Activated CD4-positive, alpha-beta T cell treated with anti-CD3 and anti-CD28 coated beads for 24 hours (primary cell): ENCODE data around the gene RCAN2.

Source experiments
- DNase-seq, 2 donors: peaks; one replicate each; pipeline ENCODE4 v3.0.0-alpha.2; 2020; ENCODE audit warnings: low read depth in 2 of 2

Gene RCAN2

DNA sequence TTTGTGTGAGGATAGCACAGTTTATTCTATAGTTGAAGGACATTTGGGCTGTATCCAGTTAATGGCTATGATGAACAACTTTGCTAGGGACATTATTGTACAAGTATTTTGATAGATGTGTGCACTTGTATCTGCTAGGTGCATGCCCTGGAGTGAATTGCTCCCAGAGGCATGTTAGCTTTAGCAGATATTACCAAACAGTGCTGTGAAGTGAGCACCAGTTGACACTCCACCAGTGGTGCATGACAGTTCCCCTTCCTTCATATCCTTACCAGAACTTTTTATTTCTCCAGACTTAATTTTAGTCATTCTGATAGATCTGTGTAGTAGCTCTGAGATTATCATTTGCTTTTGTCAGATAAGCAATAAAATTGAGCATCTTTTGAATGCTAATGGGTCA, 271.6 kb downstream of the RCAN2 start:
- DNase-seq, result no peak

DNA sequence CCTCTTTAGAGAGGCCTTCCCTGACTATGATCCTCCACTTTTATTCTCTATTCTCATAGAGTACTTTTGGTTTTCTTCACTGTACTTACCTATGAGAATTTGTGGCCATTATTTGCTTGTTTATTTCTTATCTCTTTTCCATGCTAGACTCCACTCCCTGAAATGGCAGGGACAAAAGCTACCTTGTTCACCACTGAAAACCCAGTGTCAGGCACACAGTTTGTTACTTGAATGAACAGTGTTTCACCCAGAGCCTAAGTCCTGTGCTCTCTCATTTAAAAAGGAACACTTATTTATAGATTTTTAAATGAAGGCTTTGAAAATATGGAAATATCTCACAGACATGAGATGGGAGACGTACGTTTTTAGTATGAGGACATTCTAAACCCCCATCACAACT, 272.8 kb downstream of the RCAN2 start:
- DNase-seq, result no peak

DNA sequence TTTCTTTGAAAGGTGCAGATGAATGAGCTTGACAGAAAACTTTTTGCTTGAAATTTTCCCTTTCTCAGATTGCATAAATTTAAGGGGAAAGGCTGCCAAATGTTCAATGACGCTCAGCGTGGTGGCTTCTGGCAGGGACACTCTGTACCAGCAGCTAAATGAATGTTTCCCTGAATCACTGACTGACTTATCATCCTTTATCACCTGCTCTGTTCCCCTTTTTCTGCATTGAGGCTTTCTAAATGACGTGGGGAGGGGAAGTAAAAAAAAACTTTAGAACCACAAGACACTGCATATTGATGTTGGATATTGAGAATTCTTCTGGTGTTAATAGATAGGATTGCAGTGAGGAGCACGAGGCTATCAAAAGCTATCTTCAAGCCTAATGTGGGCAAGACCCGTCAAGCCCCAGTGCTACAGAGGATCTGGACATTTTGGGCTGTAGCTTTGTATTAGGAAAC, 273.5 kb downstream of the RCAN2 start:
- DNase-seq, result no peak

DNA sequence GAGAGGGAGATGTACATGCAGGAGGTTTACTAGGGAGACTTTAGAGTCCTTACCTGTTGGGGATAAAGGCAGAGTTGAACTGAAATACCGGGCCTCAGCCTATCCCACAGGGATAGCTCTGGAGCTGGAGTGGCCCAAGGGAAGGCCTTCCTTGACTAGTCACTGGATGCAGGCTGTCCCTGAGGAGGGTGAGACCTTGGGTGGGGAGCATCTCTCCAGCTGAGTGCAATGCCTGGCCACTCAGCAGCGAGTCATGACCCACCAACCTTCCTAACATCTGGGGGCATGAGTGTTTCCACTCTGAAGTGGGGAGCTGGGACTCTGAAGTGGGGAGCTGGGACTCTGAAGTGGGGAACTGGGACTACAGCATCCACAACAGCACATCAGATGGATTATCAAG, 274.4 kb downstream of the RCAN2 start:
- DNase-seq, result no peak

DNA sequence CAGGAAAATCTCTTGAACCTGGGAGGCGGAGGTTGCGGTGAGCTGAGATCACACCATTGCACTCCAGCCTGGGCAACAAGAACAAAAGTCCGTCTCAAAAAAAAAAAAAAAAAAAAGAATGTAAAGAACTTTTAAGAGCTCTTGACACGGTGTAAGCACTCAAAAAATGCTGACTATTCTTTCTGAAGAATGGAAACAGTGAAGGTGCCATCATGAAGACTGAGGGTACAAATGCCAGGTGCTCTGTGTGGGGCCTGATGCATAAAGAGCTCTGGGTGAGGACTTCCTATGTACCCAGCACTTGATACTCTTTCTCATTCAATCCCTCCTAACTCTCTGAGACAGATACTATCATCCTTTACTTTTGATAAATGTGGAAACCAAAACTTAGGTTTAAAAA, 275.5 kb downstream of the RCAN2 start:
- DNase-seq, result no peak

DNA sequence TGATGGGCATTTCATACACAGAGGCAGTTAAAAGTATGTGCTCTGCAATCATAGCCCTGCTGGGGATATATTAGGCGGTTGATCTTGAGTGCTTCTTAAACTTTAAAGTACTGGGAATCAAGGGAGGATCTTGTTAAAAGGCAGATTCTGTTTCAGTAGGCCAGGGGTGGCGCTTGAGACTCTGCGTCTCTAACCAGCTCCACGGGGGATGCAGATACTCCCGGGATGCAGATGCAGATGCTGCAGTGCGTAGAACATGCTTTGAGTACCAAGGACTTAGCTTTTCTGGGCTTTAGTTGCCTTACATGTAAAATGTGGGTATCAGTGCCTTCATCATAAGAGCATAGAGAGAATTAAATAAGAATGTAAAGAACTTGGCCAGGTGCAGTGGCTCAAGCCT, 276.0 kb downstream of the RCAN2 start:
- DNase-seq, result no peak

DNA sequence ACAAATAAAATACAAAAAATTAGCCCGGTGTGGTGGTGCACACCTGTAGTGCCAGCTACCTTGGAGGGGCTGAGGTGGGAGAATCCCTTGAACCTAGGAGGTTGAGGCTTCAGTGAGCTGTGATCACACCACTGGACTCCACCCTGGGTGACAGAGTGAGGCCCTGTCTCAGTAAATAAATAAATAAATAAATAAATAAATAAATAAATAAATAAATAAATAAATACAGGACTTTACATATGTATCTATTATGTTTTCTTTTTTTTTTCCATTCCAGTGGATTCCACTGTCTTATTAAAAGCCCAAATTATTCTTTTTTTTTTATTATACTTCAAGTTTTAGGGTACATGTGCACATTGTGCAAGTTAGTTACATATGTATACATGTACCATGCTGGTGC, 279.3 kb downstream of the RCAN2 start:
- no peak for DNase-seq

DNA sequence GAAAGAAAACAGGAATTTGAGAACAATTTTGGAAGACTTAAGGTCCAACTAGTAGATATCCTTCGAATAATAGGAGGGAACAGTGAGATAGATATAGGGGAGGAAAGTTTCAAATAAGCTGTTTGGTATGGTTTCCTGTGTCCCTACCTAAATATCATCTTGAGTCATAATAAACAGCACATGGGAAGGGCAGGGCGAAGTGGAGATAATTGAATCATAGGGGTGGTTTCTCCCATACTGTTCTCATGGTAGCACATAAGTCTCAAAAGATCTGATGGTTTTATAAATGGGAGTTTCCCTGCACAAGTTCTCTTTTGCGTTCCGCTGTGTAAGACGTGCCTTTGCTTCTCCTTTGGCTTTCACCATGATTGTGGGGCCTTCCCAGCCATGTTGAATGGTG, 281.0 kb downstream of the RCAN2 start:
- DNase-seq, result no peak

DNA sequence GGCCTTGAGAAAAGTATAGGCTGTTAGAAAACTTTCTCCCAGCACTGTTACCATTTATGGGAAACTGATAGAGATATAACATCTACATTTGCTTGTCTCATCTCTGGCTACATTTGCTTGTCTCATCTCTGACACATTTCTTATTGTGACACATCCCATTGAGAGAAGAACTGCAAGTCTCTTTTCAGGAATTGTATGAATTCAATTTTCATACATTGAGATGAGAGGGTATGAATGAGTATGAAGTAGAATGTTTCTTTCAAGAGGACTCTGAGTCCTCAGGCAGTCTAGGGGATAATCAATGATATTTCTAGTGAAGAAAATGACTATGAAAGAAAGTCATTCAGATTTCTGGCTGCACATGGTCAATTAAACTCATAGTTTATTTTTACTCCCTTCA, 282.9 kb downstream of the RCAN2 start:
- no peak for DNase-seq

DNA sequence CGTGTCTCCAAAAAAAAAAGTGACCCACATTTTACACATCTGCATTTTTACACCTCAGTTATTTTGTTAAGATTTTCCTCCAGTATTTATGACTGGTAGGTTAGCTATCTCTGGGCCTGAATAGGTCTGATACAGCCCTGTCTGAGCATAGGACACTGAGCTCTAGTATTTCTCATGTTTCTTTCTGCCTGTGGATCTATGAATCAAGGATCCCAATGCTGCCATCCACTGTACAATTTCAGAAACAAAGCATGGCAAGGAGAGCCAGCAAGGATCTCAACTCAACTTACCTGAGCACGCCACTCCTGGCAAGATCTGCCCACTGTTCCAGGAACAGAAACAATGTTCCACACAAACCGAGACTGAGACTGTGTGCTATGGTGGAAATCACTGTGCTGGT, 284.1 kb downstream of the RCAN2 start:
- DNase-seq, result no peak

DNA sequence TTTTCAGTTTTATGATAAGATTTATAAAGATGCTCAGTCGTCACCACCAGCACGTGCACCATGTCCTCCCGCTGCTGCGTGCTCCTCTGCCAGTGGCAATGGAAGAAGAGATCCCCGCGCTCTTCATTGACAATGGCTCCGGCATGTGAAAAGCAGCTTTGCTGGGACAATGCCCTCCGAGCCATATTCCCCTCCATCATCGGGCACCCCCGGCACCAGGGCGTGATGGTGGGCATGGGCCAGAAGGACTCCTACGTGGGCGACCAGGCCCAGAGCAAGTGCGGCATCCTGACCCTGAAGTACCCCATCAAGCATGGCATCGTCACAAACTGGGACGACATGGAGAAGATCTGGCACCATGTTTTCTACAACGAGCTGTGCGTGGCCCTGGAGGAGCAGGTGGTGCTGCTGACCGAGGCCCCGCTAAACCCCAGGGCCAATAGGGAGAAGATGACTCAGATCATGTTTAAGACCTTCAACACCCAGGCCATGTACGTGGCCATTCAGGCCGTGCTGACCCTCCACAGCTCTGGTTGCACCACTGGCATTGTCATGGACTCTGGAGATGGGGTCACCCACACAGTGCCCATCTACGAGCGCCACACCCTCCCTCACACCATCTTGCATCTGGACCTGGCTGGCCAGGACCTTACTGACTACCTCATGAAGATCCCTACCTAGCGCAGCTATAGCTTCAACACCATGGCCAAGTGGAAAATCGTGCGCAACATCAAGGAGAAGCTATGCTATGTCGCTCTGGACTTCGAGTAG, 286.2 kb downstream of the RCAN2 start:
- no peak for DNase-seq

DNA sequence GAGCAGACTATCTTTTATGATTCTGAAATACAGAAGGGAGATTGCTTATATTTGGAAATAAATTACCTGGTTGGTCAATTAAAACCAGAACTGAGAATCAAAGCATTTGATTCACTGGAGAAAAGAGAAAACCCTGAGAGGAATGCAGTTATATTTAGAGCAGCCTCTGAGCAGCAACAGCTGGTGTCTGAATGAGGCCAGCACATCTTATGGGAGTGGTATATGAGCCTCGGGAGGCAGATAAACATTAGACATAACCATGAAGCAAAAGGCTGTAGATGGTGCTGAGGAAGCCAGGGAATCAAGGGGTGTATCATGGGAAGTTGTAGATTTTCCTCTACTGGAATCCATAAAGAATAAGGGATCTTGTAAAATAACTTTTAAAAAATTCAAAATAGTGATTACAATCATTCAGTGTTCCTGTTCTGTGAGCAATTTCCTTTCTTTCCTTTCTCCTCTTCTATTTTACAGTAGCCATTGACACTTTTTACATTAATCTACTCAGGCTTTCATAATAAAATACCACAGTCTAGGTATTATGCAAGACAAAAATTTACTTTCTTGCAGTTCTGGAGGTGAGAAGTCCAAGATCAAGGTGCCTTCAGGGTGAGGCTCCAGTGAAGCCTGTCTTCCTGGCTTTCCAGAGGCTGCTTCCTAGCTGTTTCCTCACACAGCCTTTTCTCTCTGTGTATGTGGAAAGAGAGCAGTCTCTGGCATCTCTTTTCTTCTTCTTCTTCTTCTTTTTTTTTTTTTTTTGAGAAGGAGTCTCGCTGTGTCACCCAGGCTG, 287.7 kb downstream of the RCAN2 start:
- no peak for DNase-seq

DNA sequence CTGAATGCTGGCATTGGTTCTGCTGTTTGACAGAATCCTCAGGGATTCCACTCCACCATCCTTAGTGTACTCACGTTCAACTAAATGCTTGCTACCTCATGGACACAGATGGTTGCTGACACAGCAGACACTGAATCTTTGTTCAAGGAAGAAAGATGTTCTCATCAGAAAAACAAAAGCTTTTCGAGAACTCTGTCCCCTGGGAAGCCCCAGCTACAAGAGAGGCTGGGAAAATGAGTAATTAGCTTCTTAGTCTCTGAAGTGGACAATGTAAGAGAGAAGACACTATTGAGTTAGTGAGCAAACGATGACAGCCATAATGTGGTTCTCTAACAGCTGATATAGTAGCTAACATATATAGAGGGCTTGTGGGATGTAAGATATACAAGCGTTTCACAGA, 289.5 kb downstream of the RCAN2 start:
- DNase-seq, result no peak

DNA sequence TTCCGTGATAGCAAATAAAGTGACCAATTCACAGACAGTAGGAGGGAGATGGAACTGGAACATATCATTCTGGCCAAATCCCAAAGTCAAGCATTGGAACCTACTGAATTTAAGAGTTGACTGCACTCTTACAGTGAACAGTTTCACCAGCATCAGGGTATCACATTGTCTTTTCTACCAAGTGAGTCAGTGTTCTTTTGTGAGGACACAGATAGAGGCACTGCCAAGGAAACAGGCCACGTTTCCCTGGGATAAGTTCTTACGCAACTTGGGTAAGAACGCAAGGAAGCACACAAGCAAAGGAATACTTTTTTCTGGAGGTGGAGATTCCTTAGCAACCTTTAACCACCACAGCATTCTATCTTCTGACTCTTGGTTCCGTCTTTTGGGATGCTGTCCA, 291.9 kb downstream of the RCAN2 start:
- DNase-seq, result no peak

DNA sequence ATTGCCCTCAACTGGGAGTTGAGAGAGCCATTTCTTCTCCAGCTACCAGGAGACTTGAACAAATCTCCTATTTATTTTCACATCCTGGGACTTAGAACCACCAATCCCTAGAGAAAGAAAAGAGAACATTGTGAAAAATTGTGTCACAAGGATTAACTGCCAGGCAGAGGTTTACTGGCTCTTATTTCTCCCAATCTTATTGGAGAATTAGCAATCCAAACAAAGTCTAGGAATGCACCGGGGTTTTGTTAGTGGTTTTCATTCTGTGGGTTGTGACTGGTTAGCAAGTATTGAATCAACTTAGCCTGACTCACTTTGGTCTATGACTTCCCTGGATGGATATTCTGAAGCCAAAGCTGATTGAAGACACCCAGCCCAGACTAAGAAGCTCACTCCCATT, 299.3 kb downstream of the RCAN2 start:
- DNase-seq, result no peak

DNA sequence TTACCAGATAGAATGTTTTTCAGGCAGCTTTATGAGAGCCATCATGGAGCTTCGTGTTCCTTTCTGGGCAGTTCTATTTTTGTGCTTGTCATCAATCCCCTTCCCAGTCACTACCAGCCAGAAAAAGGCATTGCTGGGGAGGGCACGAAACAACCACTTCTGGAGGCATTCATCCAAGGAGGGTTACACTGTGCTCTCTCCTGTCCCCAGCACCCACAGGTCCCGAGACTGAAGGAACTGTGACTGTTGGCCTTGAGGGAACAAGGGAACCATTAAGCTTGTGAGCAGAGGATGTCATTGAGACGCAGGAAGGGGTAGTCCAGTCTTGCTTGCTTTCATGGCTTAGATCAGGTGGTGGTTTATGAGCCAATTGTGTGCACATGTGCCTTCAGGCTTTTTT, 300.4 kb downstream of the RCAN2 start:
- no peak for DNase-seq

DNA sequence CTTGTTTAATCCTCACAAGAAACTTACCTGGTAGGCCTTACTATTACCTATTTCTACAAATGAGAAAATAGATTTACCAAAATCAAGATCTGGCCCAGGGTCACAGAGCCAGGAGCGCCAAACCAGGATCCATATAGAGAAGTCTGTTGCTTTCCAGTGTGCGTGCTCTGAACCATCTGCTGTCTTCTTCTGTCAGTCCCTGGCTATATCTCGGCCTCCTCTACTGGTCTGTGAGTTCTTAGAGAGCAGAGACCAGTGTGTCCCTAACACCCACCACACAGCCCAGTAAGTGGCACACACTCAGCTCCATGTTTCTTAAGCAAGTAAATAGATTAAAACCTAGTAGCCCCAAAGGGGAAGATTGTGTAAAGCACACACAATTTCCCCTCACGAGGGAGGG, 301.5 kb downstream of the RCAN2 start:
- no peak for DNase-seq

DNA sequence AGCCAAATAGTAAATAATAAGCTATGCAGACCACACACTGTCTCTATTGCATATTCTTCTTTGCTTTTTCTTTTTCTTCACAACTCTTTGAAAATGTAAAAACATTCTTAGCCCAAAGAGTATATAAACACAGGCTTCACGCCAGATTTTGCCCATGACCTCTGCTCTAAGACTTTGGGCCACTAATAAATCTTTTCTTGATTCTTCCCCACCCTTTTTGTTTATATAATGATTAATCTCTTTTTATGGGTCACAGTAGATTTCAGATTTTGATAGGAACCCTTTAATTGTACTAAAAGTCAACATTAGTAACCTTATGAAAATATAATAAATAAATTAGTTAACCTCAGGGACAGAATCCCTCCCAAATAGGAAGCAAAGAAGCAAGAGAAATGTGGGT, 304.7 kb downstream of the RCAN2 start:
- DNase-seq, result no peak

DNA sequence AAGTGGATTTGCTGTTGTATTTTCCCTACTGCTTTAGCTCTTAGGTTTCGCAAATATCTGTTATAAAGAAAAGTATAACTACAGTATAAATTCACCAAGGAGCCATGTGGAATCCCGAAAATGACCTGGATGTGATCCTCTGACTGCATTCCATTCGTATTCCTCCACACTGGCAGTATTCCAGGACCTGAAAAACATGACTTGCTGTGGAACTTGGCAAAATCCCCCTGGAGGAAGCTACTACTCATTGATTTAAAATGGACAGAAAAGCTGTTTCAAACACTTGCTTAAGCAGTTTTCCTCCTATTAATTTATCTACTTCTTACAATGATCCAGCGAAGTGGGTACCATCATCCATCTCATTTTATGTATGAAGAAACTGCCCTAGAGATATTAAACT, 307.1 kb downstream of the RCAN2 start:
- DNase-seq, result no peak

DNA sequence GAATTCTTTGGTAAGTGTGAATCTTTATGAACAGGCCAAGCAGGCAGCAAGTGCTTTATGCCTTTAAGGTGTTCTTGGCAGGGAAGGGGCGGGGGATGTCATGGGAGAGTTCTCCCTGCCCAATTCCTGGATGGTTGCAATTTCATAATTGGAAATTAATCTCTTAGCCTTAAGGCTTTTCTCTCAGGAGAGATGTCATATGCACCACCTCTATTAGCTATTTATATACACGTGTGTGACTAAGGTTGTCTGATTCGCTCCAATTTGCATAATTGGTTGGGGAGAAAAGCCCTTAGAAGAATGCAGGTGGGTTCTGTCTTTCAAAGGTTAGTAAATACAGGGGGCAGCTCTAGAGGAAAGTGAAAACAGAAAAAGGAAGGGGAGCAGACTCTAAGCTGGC, 315.3 kb downstream of the RCAN2 start:
- no peak for DNase-seq

DNA sequence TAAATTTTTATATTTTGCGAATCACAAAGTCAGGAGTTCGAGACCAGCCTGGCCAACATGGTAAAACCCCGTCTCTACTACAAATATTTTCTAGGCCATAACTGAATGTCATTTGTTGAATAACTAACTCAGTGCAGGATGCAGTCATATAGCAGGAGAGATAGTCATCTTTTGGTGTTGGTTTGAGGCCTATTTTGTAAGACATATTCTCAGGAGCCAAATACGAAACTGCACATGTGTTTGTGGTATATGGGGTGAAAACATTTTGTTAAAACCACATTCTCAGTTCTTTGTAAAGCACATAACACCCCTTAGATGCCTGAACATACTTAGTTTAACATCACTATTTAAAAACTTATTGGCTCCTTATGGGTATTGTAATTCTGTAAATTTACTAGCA, 315.8 kb downstream of the RCAN2 start:
- no peak for DNase-seq

DNA sequence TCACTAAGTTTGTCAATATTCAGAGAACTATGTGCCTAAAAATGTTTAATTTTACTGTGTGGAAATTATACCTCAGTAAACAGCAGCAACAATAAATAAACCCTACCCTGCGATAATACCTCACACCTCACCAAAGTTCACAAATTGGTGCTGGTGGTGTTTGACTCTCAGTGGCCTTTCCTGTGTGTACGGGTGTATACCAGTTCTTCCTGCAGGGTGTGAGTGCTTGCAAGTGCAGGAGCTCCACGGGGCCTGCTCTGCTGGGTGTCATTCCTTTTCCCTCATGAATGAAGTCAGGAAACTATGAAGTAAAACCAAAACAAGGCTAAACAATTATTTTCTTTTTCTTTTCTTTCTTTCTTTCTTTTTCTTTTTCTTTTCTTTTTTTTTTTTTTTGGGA, 316.3 kb downstream of the RCAN2 start:
- DNase-seq, result no peak

DNA sequence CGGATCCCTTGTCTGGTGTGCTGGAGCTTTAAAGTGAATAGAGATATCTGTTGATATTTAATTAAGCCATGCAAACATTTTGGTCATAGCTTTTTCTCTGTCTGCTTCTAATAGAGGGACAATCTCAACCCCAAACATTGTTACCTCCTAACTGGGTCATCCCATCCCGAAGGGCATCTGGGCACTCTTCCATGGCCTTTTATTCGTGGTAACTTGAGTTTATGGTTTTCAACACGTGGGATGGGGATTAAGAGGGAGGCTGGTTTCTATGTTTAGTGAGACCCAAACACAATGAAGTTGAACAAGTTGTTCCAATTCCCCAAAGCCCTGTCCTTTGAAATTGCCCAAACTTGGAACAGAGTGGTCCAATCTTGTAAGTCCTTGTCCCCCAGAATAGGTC, 319.1 kb downstream of the RCAN2 start:
- DNase-seq, result no peak
